CD14-positive monocyte (primary cell): ENCODE data around the gene RSKR. TPM values are rescaled to one million over a fixed set of nuclear protein-coding genes. Genes with fewer than 3 reads are reported as not detected.

Experiments
- DNase-seq, 3 donors: peaks; one replicate each; pipeline ENCODE4 v3.0.0-alpha.2; 2011 to 2022
- H2AFZ ChIP-seq: 2 replicates; pipeline ENCODE4 v1.6.0; 2012; ENCODE audit warnings: mild to moderate bottlenecking, low read depth, low read length, inconsistent platforms; ENCODE audit not compliant: insufficient read depth, poor library complexity, severe bottlenecking
- H3K27ac ChIP-seq, 2 donors: 1 replicate in 1 of 2; 2 replicates in 1 of 2; pipeline ENCODE4 v1.5.1; 2012 to 2013; ENCODE audit warnings: low read length in 2 of 2, control low read depth in 1 of 2, inconsistent platforms in 1 of 2, low read depth in 1 of 2, mild to moderate bottlenecking in 1 of 2
- H3K27me3 ChIP-seq, 2 donors: one replicate each; pipeline versions ENCODE4 v1.6.0 to v1.6.1; 2011 to 2013; ENCODE audit warnings: low read length in 2 of 2; ENCODE audit not compliant: control insufficient read depth in 2 of 2, insufficient read depth in 2 of 2
- H3K36me3 ChIP-seq, 2 donors: replicated peaks in 1 of 2; 1 replicate in 1 of 2; 2 replicates in 1 of 2; pipeline versions ENCODE4 v1.5.1 to v1.6.1; 2012 to 2013; ENCODE audit warnings: low read length in 2 of 2, control low read depth in 1 of 2, inconsistent platforms in 1 of 2, mild to moderate bottlenecking in 1 of 2; ENCODE audit not compliant: insufficient read depth in 2 of 2, control insufficient read depth in 1 of 2
- H3K4me1 ChIP-seq, 2 donors: 1 replicate in 1 of 2; 2 replicates in 1 of 2; pipeline versions ENCODE4 v1.5.1 to v1.6.1; 2012 to 2013; ENCODE audit warnings: low read length in 2 of 2, control low read depth in 1 of 2, inconsistent platforms in 1 of 2, mild to moderate bottlenecking in 1 of 2, moderate library complexity in 1 of 2; ENCODE audit not compliant: insufficient read depth in 2 of 2, control insufficient read depth in 1 of 2
- H3K4me2 ChIP-seq: replicated peaks from 2 replicates; pipeline ENCODE3; 2012; ENCODE audit warnings: low read length, moderate library complexity, mild to moderate bottlenecking; ENCODE audit not compliant: poor library complexity, severe bottlenecking; ENCODE audit errors: extremely low read depth
- H3K4me3 ChIP-seq, 3 experiments: fragments of 200-600 bp in 1 of 3; sonication (generic) in 1 of 3; replicated peaks in 1 of 3; 1 replicate in 2 of 3; 2 replicates in 1 of 3; pipeline ENCODE4 v1.5.1; 2011 to 2013; ENCODE audit warnings: low read length in 3 of 3, mild to moderate bottlenecking in 3 of 3, control low read depth in 2 of 3, low read depth in 2 of 3, inconsistent platforms in 1 of 3, moderate library complexity in 1 of 3
- H3K79me2 ChIP-seq: 2 replicates; pipeline ENCODE4 v1.6.0; 2012; ENCODE audit warnings: mild to moderate bottlenecking, control low read depth, inconsistent platforms, low read length, moderate library complexity; ENCODE audit not compliant: insufficient read depth
- H3K9ac ChIP-seq: 2 replicates; pipeline ENCODE4 v1.6.0; 2017; ENCODE audit warnings: low read length, mild to moderate bottlenecking; ENCODE audit not compliant: insufficient read depth, poor library complexity, severe bottlenecking
- H3K9me3 ChIP-seq, 2 donors: replicated peaks in 1 of 2; 1 replicate in 1 of 2; 2 replicates in 1 of 2; pipeline versions ENCODE4 v1.5.1 to v1.6.1; 2012 to 2013; ENCODE audit warnings: low read length in 2 of 2, control low read depth in 1 of 2; ENCODE audit not compliant: control insufficient read depth in 1 of 2, insufficient read depth in 1 of 2
- H4K20me1 ChIP-seq: 2 replicates; pipeline ENCODE4 v1.6.0; 2012; ENCODE audit warnings: mild to moderate bottlenecking, low read length, control low read depth, moderate library complexity; ENCODE audit not compliant: insufficient read depth
- H3K27ac Mint-ChIP-seq, 7 donors: one replicate each; pipeline ENCODE4 v1.8.0; 2020; ENCODE audit warnings: mild to moderate bottlenecking in 7 of 7, mixed read lengths in 7 of 7, moderate library complexity in 6 of 7, inconsistent platforms in 2 of 7
- H3K27me3 Mint-ChIP-seq, 3 donors: one replicate each; pipeline ENCODE4 v1.8.0; 2021 to 2022; ENCODE audit warnings: low read depth in 3 of 3, mild to moderate bottlenecking in 3 of 3, mixed read lengths in 3 of 3, moderate library complexity in 3 of 3, inconsistent platforms in 1 of 3
- H3K36me3 Mint-ChIP-seq, 2 donors: one replicate each; pipeline ENCODE4 v1.8.0; 2020; ENCODE audit warnings: mixed read lengths in 2 of 2, inconsistent platforms in 1 of 2, mild to moderate bottlenecking in 1 of 2
- H3K4me1 Mint-ChIP-seq: one replicate; pipeline ENCODE4 v1.8.0; 2020; ENCODE audit warnings: mild to moderate bottlenecking, mixed read lengths
- H3K4me3 Mint-ChIP-seq, 2 donors: one replicate each; pipeline ENCODE4 v1.8.0; 2020; ENCODE audit warnings: mild to moderate bottlenecking in 2 of 2, mixed read lengths in 2 of 2, moderate library complexity in 1 of 2
- H3K9me3 Mint-ChIP-seq, 7 donors: one replicate each; pipeline ENCODE4 v1.8.0; 2020 to 2022; ENCODE audit warnings: mixed read lengths in 7 of 7, mild to moderate bottlenecking in 6 of 7, moderate library complexity in 6 of 7, inconsistent platforms in 2 of 7
- WGBS: methylation state at CpG from one replicate; pipeline ENCODE4 v1.1.5; 2013; ENCODE audit warnings: missing lambda C conversion rate; ENCODE audit not compliant: insufficient coverage; 5-methylcytosine and 5-hydroxymethylcytosine counted together
- intact Hi-C, 2 donors: fragments of 100-400 bp; cut with micrococcal nuclease; formaldehyde crosslinking; loops; one replicate each; pipeline versions ENCODE4 v1.15.0 to v1.15.1; 2023
- polyA plus RNA-seq, 3 donors: library from polyadenylated mRNA; depleted of rRNA in 1 of 3; unstranded in 2 of 3; stranded (reverse) in 1 of 3; fragments of 300-500 nt in 2 of 3; fragments of >200 nt in 1 of 3; fragmentation: Illumina TruSeq in 2 of 3; gene quantifications; 1 replicate in 2 of 3; 2 replicates in 1 of 3; pipeline ENCODE4 v1.2.3, GENCODE V29; 2012 to 2021
- TF ChIP-seq, protein P1 (sequence below): fragments of 200-600 bp; IDR thresholded peaks from one replicate; pipeline ENCODE4 v1.8.0; 2022; ENCODE audit warnings: antibody characterized with exemption, mild to moderate bottlenecking

Gene RSKR
- polyA plus RNA-seq, 3 donors = 33.2 TPM; not detected in 2

DNA sequence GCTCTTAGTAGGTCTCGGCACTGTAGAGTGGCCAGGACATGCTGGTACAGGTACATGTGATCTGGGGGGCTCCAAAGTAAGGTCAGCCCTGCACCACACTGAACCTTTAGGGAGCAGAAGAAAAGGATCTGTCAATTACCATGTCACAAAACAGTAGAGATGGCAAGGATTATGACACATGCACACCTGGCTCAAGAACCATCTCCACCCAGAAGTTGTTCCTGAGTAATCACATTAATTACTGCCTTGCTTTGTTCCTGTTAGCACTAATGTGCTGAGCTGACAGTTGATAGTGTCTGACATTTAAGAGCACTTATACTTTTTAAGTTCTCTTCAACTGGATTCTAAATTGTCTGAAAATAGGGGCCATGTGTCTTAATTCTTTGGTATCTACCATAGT, 21.5 kb upstream of the RSKR start:
- no peak for DNase-seq

DNA sequence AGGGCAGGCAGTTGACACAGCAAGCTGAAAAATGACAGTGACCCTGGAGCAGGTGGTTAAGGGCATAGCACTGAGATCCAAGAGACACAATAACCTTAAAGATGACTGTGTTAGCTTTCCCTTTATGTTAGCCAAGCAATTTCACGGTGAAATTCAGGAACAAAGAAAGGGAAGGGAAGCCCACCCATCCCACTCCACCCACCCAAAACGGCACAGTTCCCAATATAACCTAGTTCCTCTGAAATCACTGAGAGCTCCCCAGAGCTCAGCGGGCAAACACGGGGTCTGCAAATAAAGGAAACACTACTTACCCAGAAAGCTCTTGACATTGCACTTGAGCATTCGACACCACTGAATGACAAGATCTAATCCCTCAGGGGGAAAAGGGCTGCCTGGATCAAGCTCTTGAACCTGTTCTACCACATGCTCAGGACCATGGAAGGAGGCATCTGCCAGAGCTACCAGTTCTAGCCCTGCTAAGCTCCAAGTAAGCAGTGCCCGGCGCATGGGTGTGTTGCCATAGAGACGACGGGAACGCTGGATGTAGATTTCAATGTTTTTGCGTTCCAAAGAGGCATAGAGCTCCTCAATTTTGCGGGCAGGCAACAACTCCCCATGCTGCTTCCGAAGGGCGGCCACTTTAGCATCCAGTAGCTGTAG, 20.4 kb upstream of the RSKR start:
- no peaks in the 10 kb centered on the region for H3K9me3 ChIP-seq
- H3K27me3 ChIP-seq = no peaks in the 10 kb centered on the region
- H3K27ac ChIP-seq = peak overlapping the region in 1 of 2 donors; percentile 20
- TF ChIP-seq, protein P1, sequence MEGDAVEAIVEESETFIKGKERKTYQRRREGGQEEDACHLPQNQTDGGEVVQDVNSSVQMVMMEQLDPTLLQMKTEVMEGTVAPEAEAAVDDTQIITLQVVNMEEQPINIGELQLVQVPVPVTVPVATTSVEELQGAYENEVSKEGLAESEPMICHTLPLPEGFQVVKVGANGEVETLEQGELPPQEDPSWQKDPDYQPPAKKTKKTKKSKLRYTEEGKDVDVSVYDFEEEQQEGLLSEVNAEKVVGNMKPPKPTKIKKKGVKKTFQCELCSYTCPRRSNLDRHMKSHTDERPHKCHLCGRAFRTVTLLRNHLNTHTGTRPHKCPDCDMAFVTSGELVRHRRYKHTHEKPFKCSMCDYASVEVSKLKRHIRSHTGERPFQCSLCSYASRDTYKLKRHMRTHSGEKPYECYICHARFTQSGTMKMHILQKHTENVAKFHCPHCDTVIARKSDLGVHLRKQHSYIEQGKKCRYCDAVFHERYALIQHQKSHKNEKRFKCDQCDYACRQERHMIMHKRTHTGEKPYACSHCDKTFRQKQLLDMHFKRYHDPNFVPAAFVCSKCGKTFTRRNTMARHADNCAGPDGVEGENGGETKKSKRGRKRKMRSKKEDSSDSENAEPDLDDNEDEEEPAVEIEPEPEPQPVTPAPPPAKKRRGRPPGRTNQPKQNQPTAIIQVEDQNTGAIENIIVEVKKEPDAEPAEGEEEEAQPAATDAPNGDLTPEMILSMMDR = no peak
- H3K27me3 Mint-ChIP-seq = no peaks in the 10 kb centered on the region
- H3K36me3 Mint-ChIP-seq = peaks cover 95 to 100% of the 10 kb centered on the region in 2 donors
- H3K27ac Mint-ChIP-seq = no peak overlapping the region
- 94% methylated on average over 12 of the region's 14 CpGs for WGBS
- peaks cover 6% of the 10 kb centered on the region for H3K4me1 Mint-ChIP-seq
- no peak overlapping the region for H3K4me3 Mint-ChIP-seq
- H3K4me3 ChIP-seq = no peak overlapping the region
- intact Hi-C loops = no loop called here
- no peaks in the 10 kb centered on the region for H3K4me1 ChIP-seq
- peaks cover 96 to 100% of the 10 kb centered on the region in 2 donors for H3K36me3 ChIP-seq
- DNase-seq = no peak
- no peak overlapping the region for H3K9ac ChIP-seq
- no peak overlapping the region for H3K4me2 ChIP-seq
- H3K9me3 Mint-ChIP-seq = no peaks in the 10 kb centered on the region
- H2AFZ ChIP-seq = no peak overlapping the region
- H4K20me1 ChIP-seq = peaks cover 88% of the 10 kb centered on the region
- H3K79me2 ChIP-seq = peaks cover 65% of the 10 kb centered on the region

More for the DNA sequence above, 21.5 kb upstream of the RSKR start:
- Histone ChIP-seq H2AFZ (no peak overlapping the region), H3K79me2 (peaks cover 75% of the 10 kb centered on the region), H3K4me2 (no peak overlapping the region), H3K27me3 (no peaks in the 10 kb centered on the region), H4K20me1 (peaks cover 96% of the 10 kb centered on the region), H3K36me3 (peaks cover 99 to 100% of the 10 kb centered on the region in 2 donors), H3K4me1 (no peaks in the 10 kb centered on the region), H3K4me3 (no peak overlapping the region), H3K9ac (no peak overlapping the region), H3K27ac (no peak overlapping the region), H3K9me3 (no peaks in the 10 kb centered on the region)
- no peaks in the 10 kb centered on the region for H3K27me3 Mint-ChIP-seq
- no peaks in the 10 kb centered on the region for H3K9me3 Mint-ChIP-seq
- TF ChIP-seq, protein P1 = no peak
- no peak overlapping the region for H3K27ac Mint-ChIP-seq
- WGBS = no CpG with 5 or more reads among the region's 1 CpG
- peaks cover 6% of the 10 kb centered on the region for H3K4me1 Mint-ChIP-seq
- H3K36me3 Mint-ChIP-seq = peaks cover 97 to 100% of the 10 kb centered on the region in 2 donors
- intact Hi-C loops = no loop called here
- no peak overlapping the region for H3K4me3 Mint-ChIP-seq
